ENCODE results near the gene SLIT1.
"Not testable (repeated sequence)": the region's sequence is repeated elsewhere in the genome, so short reads cannot be mapped to it uniquely, and the experiment has no call there.

SLIT1 gene

DNA sequence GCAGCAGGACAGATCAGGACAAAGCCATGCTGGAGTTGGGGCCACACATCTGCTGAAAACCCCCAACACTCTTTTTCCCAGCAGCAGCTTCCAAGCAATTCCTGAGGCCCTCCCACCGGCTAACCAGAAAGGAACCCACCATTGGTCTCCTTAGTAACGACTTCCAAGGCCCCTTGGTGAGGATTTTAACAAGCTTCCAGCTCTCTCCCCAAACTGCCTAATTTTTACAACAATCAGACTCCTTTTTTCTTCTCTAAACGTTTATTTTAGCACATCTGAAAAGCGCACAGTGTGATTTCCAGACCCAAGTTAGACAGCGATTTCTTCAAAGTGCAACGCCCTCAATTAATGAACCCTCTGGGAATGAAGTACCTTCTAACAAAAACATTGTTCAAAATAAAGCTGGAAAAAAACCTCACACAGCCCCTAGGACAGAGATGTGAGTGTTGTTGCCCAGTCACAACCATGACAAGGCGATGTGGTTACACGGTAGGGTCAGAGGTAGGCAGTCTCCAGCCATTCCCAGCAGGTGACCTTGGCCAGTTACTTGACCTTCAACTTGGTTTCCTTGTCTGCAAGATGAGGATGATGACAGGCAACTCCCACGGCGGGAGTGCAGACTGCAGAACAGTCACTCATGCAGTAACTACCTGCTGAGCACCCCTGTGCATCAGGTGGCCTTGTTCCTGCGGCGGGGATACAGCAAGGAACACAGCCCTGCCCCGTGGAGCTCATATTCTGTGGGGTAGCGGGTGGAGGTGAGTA is 82.3 kb downstream of the SLIT1 start:
- DNase-seq = no peak

GRCh38 chr10:97102441-97102840 is 83.3 kb downstream of the SLIT1 start:
- DNase-seq = no peak

- DNase-seq = no peak
Observed at GRCh38 chr10:97101166-97101940, 84.4 kb downstream of the SLIT1 start.

DNA sequence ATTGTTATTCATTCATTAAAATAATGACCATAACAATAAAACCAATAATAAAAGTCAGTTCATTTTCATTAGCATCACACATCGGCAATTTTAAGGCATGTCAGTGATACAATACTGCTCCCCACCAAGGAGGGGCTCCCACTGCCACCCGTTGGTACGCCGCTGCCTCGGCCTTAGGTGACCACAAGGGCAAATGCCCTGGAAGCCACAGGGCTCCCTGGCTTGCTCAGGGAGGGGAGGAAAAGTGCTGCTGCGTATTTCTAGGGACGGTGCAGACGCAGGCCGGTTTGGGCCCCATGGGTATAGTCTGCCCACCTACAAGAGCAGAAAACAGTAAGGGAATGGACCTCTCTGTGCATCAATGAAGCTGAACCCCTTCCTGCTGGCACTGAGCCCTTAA is 85.1 kb downstream of the SLIT1 start:
- no peak for DNase-seq

DNA sequence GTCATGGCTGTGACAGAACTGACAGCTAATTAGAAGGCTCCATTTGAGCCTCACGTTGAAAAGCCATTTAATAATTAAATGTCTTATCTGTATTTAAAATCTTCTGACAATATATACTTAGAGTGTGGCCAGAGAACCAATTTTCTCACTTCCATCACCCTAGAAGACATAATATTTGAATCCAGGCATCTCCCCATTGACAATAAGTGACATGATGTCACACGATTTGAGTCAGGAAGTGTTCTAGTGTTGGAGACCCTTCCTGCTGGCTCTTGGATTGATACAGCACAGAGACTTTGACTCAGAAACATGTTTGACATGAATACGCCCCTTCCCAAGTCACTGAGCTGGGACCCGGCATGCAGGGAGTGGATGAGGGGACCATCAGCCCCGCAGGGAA is 85.9 kb downstream of the SLIT1 start:
- DNase-seq = no peak

- DNase-seq = no peak
Observed at GRCh38 chr10:97099089-97099488, 86.7 kb downstream of the SLIT1 start.

GRCh38 chr10:97097084-97097433 is 88.7 kb downstream of the SLIT1 start:
- no peak for DNase-seq

DNA sequence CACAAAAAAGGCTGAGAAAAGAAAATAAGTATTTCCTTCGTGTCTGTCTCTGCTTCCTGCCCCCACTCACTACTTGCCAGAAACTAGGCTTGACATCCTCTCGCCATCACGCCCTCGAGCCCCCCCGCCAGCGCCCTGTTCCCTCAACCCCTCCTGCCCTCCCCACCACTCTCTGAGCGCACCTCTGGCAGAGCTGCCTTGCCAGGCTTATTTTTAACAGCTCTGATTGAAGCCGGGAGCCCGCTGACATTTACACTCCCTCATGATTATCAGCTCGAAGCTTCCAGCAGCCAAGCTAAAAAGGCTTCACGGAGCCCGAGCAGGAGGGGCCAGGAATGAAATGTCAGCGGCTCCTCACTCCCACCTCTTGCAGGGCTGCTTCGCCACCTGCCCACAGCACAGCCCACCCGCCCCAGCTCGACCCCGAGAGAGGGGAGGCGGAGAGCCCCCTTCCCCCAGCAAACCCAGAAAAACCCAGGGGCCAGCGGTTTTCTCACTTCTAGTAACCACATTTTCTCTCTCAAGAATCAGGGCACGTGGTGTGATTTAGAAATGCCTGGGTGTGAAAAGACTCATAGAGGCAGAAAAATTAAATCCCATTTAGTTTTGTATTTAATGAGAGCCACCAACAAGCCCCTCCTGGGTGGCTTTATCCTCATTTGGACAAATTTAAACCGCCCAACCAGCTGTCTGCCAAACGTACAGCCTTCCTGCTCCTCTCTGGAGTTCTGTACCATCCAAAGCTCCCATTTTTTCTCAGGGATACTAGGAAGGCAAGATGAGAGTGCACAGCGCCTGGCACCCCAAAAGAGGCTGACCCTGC is 89.3 kb downstream of the SLIT1 start:
- DNase-seq = no peak

GRCh38 chr10:97095701-97096260 is 90.0 kb downstream of the SLIT1 start:
- DNase-seq = no peak

DNA sequence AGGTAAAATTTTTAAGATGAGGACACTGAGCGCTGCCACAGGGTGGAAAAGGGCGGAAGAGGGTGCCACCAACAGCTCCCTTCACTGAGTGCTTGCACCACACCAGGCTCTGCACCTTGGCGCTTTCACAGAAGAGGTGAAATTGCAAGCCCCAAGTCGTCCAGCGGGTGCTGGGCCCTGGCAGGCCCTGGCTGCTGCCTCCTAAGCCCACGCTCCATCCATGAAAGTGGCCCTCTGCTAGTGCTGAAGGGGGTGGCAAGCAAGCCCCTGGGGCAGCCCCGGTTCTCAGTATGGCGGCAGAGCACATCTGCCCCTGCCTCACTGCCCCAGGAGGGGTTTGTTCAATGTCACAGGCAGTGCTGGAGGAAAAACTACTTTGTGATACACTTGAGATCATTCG is 95.1 kb downstream of the SLIT1 start:
- no peak for DNase-seq

DNA sequence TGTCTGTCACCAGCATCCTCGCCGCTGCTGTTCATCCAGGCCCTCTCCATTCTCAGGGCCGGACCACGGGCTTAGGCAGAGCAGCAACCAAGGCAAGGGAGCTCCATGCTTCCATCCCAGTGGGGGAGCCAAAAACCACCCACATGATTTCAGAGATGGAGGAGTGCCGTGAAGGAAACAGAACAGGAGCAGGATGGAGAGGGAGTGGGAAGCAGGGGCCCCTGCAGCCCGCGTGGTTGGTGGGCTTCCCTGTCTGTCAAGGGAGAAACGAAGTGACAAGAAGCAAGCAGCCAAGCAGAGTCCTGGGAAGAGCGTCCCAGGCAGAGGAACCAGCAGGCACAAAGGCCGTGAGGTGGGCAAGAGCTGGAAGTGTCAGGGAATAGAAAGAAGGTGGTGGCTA is 95.7 kb downstream of the SLIT1 start:
- no peak for DNase-seq

DNA sequence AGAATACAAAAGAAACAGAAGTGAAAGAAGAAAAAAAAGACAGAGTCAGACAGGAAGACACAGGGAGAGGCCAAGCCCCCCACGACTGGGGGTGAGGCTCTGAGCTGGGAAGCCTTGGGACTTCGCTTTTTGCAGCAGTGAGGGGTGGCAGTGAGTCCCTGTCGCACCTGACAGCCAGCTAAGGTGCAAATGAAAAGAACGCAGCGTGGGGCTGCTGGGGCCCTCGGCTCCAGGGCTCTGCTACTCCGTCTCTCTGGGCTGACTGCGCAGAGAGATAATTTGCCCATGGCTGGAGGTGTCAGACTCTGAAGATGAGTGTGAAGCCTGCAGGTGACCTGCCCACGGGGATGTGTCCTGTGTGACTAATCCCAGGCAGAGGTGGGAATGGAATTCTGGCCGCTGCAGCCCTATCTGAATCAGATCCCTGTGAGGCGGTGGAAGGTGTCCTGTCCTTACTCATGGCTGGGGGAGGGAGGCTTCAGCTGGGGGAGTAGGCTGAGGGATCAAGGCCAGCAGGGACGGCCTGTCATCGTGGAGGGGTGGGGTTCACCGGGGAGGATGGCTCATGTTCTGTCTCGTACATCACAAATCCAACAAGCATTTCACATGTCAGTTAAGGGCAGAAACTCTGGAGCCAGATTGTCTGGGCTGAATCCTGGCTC is 96.4 kb downstream of the SLIT1 start:
- DNase-seq = no peak

DNA sequence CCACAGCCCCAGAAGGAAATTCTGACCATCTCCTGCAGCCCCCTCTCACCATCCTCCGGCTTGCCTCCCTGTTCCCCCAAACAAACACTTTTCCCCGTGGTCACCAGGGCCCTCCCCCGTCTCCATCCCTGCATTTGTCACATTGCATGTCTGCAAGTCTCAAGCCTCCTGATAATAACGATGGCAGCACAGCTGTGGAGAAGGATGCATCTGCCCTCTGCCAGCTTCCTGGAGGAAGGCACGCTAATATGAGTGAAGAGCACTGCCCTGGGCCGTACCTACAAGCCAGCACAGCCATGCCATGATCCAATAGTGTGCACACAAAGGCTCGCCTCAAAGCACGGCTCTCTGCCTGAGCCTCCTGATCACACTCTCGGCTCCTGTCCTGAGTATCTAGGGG is 98.5 kb downstream of the SLIT1 start:
- DNase-seq = no peak

DNA sequence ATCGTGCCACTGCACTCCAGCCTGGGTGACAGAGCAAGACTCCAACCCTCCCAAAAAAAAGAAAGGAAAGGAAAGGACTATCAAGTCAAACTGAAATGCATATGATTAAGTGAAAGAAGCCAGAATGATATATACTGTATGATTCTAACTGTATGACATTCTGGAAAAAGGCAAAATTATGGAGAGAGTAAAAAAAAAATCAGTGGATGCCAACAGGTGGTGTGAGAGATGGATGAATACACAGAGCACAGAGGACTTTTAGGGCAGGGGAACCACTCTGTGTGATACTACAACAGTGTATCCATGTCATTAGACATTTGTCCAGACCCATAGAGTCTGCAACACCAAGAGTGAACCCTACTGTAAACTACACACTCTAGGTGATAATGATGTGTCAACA is 99.2 kb downstream of the SLIT1 start:
- no peak for DNase-seq

- no peak for DNase-seq
Observed at GRCh38 chr10:97083228-97083829, 102.4 kb downstream of the SLIT1 start.

- not testable (repeated sequence) for DNase-seq
Observed at GRCh38 chr10:97082575-97082974, 103.2 kb downstream of the SLIT1 start.

GRCh38 chr10:97081621-97082235 is 104.0 kb downstream of the SLIT1 start:
- DNase-seq = no peak

DNA sequence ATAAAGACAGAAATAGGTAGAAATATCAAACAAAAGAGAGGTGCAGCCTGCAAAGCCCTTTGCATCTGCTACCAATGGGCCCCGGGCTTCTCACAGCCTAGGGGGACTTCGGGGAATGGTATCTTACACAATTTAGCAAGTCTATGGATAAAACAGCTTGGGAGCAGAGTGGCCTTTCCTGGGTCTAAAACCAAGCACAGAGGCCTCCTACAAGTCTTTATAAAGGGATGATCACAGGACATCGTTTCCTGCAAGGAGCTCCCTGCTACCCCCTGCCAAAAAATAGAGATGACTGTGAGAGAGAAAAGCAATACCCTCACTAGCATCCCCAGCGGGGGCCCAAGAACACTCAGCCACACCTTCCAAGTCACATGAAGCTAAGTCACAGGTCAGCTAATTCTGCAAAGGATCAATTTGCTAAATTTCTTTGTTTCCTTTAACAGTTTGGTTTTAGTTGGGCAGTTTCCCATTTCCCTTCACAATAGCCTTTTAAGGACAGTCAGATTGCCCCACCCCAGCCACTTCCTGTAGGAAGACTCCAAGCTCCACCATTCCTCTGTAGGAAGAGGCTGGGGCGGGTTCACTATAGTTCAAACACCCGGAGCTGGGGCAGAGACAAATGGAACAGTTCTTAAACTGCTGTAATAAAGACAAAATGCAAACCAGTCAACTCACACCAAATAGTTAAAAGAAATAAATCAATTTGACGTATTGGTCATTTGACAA is 105.5 kb downstream of the SLIT1 start:
- DNase-seq = no peak

GRCh38 chr10:97079448-97079847 is 106.3 kb downstream of the SLIT1 start:
- DNase-seq = no peak

GRCh38 chr10:97078938-97079445 is 106.8 kb downstream of the SLIT1 start:
- no peak for DNase-seq
